GM13977 (cell line): ENCODE measurements around the gene POP4.

Source experiments
- DNase-seq: peaks from one replicate; pipeline ENCODE4 v3.0.0; 2012; ENCODE audit warnings: low spot score
- CTCF ChIP-seq: IDR thresholded peaks from 2 replicates; pipeline ENCODE4 v1.5.1; 2012; ENCODE audit warnings: mild to moderate bottlenecking, control low read depth; ENCODE audit not compliant: insufficient read depth; ENCODE audit errors: extremely low read depth, missing control alignments
- in situ Hi-C: fragments of 300-500 bp; cut with MboI; formaldehyde crosslinking; loops from one replicate; pipeline ENCODE4 v1.12.0; 2022; ENCODE audit warnings: low sequenced_read_pairs, low pct_unique_long_range_greater_than_20kb, mixed read lengths, inconsistent platforms; ENCODE audit not compliant: unreplicated experiment

Gene POP4

DNA sequence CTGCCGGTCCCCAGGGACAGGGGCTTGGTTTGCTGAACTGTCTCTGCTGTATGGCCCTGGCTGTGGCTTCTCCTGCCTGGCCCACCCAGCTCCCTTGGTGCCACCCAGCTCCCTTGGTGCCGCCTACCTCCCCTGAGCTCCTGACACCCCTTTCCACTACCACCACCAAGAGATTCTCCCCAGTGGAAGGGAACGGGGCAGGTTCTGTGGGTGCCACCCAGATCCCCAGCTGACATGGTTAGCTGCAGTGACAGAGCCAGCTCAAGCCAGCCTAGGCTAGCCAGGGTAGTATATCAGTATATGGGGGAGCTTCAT lies 28.5 kb upstream of the POP4 start:
- no peak for DNase-seq
- in situ Hi-C loops, result no loop called here
- TF ChIP-seq CTCF, result no peak

- in situ Hi-C loops, result no loop called here
- DNase-seq, result no peak
- TF ChIP-seq CTCF, result no peak
Observed at GRCh38 chr19:29578349-29578748, 27.7 kb upstream of the POP4 start.

DNA sequence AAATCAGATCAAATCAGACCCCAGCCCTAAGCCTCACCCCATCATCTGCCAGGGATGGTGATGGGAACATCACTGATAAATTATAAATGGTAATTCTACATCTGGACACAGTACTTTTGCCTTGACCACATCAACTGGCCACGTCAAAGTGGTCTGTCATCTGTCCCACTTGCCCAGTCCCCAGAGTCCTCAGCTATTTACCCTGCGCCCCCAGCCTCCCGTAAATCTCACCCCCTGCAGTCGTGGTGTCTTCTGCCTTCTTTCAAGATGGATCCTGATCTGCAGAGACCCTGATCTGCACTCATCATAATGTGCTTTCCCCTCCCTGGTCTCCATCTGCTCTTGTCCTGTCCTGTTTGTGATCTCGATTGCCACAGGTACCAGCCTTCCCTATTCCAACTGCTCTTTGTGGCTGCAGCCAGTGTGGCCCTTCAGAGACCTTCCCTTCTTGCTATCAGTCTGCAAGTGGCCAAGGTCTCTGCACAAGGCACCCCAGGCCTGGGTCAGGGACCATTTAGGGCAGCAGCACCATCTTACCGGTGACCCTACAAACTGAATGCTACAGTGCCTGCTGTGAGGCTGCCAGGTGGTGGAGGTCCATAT lies 26.7 kb upstream of the POP4 start:
- in situ Hi-C loops, result no loop called here
- no peak for DNase-seq
- no peak for TF ChIP-seq CTCF

- in situ Hi-C loops, result no loop called here
- no peak for TF ChIP-seq CTCF
- DNase-seq, result no peak
Observed at GRCh38 chr19:29581398-29581797, 24.7 kb upstream of the POP4 start.

DNA sequence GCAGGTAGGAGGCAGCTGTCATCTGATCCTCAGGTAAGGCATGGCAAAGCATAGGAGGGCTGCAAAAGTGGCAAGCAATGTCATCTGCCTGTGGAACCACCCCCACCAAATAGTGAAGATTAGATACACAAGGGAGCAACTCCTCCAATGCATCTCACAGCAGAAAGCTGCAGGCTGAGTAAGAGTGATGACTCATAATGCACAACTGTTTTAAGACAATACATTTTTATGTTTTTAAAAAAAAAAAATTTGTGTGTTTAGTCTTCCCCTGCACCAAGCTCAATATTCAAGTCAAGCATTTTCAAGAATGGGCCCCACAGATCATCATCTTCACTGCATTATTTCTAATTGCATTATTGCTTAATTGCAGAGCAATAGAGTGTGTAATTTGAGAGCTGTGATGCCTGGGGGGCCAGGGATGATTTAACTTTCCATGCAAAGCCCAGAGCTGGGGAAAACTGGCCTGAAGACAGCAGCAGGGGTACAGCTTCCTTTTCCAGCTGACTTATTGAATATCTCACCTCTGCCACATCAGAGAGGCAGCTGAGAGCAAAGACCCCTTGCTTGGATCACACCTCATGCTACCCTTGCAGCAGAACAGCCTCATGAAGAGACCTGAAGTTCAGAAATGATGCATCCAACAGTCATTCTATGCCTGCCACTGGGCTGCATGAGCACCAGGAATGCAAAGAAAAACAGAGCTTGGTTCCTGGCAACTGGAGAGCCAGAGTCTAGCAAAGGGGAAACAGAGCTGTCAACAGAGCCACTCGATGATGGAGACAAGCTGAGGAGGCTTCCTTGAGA lies 22.7 kb upstream of the POP4 start:
- in situ Hi-C loops, result no loop called here
- no peak for DNase-seq
- TF ChIP-seq CTCF, result no peak

GRCh38 chr19:29586401-29586800 lies 19.7 kb upstream of the POP4 start:
- in situ Hi-C loops, result no loop called here
- DNase-seq, result no peak
- no peak for TF ChIP-seq CTCF

DNA sequence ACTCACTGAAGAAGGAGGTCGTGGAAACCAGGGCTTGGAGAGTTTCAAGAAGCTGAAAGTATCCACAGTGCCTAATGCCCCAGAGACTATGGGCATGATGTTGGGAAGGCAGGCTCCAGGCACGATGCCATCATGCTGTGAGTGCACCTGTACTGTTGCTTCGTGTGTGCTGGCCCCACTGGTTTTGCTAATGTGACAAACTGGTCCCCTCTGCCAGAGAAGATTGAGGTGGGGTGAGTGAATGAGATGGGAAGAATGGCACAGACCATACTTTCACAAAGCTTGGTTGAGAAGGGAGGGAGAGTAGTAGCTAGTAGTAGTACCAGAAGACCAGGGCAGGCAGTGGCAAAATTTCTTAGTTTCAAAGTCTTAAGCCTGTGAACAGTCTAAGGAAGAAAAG lies 19.0 kb upstream of the POP4 start:
- DNase-seq, result no peak
- in situ Hi-C loops, result no loop called here
- TF ChIP-seq CTCF, result no peak
